T47D (cell line): Measurements from ENCODE around the gene KLHL2.
"Not testable (repeated sequence)": the region's sequence is repeated elsewhere in the genome, so short reads cannot be mapped to it uniquely, and the experiment has no call there.

ENCODE experiments used
- DNase-seq, 2 experiments: peaks; one replicate each; pipeline versions ENCODE4 v3.0.0 to v3.0.0-alpha.2; 2011 to 2012; ENCODE audit warnings: low read depth in 1 of 2, low spot score in 1 of 2
- JUND ChIP-seq: IDR thresholded peaks from 2 replicates; pipeline ENCODE4 v1.6.1; 2012; ENCODE audit warnings: low read depth
- in situ Hi-C: cut with HindIII; loops from 2 replicates; pipeline ENCODE4 v1.10.0; 2016; ENCODE audit warnings: low sequenced_read_pairs, low pct_unique_long_range_greater_than_20kb

Gene KLHL2

DNA sequence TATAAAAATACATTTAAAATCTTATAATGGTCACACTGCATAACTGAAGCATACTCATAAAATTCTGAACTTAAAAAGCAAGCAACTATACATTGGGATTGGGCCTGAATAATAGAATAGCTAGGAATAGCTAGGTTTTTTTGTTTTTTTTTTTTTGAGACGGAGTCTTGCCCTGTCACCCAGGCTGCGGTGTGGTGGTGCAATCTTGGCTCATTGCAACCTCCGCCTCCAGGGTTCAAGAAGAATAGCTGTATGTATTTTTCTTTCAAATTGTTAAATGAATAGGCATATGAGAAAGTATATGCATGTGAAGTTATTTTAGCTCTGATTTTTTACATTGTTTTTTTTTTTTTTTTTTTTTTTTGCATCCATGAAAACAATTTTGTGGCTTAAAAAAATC lies 56.1 kb downstream of the KLHL2 start:
- not testable (repeated sequence) for DNase-seq

DNA sequence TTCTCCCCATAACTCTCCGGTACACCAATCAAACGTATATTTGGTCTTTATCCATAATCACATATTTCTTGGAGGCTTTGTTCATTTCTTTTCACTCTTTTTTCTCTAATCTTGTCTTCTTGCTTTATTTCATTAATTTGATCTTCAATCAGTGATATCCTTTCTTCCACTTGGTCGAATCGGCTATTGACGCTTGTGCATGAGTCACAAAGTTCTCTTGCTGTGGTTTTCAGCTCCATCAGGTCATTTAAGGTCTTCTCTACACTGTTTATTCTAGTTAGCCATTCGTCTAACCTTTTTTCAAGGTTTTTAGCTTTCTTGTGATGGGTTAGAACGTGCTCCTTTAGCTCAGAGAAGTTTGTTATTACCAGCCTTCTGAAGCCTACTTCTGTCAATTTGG lies 62.6 kb downstream of the KLHL2 start:
- DNase-seq, in situ Hi-C loops: not testable (repeated sequence)

More for the DNA sequence above, 56.1 kb downstream of the KLHL2 start:
- in situ Hi-C loops = not testable (repeated sequence)

DNA sequence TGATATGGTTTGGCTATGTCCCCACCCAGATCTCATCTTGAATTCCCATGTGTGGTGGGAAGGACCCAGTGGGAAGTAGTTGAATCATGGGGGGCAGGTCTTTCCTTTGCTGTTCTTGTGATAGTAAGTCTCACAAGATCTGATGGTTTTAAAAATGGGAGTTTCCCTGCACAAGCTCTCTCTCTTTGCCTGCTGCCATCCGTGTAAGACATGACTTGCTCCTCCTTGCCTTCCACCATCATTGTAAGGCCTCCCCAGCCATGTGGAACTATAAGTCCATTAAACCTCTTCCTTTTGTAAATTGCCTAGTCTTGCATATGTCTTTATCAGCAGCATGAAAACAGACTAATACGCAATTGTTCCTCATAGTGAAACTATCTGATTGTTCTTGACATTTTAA lies 66.1 kb downstream of the KLHL2 start:
- DNase-seq, in situ Hi-C loops: not testable (repeated sequence)

DNA sequence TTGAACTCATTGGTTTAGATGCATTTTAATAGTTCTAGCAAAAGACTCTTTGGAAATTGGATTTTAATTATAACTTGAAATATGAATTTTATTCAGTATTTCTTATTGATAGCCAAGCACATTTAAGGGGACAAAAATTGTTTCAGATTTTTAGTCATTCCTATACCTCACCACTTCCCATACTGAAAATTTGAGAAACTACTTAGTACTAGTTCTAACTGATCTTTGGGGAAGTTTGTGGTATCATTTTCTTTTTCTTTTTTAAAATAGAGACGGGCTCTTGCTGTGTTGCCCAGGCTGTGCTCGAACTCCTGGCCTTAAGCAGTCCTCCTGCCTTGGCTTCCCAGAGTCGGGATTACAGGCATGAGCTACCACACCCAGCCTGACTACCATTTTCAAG lies 68.0 kb downstream of the KLHL2 start:
- DNase-seq, in situ Hi-C loops: not testable (repeated sequence)

DNA sequence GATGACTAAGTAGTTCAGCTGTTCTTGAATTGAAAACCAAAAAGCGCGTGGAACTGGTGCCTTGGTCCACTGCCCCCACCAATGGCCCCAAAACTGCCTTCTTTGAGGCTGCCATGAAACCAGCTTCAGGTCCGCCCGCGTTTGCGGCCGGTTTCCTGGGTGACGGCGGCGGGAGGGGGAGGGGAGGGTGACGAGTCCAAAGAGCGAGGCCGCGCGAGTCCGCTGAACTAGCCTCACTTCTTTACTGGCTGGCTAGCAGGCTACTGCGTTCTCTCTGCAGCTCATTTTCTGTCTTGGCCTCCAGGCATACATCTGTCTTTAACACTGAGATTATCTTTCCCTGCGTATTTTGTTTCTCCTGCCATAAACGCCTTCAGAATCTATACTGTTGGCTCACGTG lies 72.2 kb downstream of the KLHL2 start:
- in situ Hi-C loops, DNase-seq: not testable (repeated sequence)

DNA sequence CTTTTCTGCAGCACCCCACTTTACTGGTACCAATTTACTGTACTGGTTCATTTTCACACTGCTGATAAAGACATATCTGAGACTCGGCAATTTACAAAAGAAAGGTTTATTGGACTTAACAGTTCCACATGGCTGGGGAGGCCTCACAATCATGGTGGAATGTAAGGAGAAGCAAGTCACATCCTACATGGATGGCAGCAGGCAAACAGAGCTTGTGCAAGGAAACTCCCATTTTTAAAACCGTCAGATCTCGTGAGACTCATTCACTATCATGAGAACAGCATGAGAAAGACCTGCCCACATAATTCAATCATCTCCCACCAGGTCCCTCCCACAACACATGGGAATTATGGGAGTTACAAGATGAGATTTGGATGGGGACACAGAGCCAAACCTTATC lies 77.3 kb downstream of the KLHL2 start:
- in situ Hi-C loops = not testable (repeated sequence)

DNA sequence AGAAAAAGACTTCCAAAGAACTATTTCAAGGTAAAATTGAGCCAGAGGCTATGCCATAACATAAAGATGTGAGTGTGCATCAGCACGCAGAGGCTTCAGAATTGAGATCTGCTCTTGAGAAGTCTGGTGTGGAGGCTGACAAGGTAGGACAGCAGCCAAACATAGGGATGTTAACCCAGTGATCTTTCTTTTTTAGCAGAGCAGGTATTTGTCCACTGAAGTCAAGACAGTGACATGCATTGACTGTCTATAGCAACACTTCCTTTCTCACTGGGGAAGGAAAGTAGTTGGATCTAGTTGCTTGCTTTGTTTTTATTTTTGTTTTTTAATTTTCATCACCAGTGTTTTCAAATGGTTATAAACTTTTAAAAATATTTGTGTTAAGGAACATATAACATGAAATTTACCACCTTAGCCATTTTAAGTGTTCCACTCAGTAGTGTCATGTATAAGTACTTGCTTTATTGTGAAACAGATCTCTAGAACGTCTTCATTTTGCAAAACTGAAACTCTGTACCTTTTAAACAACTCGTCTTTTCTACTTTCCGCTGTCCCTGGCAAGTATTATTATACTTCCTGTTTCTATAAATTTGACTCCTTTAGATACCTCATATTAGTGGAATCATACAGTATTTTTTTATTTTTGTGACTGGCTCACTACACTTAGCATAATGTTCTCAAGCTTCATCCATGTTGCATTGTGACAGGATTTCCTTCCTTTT lies 79.4 kb downstream of the KLHL2 start:
- DNase-seq, in situ Hi-C loops: not testable (repeated sequence)

More for the DNA sequence above, 77.3 kb downstream of the KLHL2 start:
- DNase-seq = not testable (repeated sequence)

DNA sequence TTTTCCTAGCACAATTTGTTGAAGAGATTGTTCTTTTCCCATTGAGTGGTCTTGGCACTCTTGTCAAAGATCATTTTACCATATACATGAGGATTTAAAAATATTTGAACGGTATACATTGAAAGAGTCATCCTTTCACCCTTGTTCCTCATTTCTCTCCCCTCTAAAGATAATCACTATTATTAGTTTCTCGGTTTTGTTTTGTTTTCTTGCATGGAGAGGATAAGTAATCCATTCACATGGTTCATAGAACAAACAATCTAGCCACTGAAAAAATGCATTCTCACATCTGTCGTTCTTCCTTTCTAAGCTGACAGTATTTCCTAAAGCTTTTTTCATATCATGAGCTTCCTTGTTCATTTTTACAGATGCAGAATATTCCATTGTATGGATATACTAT lies 80.9 kb downstream of the KLHL2 start:
- TF ChIP-seq JUND = no peak
- in situ Hi-C loops = no loop called here
- no peak for DNase-seq

DNA sequence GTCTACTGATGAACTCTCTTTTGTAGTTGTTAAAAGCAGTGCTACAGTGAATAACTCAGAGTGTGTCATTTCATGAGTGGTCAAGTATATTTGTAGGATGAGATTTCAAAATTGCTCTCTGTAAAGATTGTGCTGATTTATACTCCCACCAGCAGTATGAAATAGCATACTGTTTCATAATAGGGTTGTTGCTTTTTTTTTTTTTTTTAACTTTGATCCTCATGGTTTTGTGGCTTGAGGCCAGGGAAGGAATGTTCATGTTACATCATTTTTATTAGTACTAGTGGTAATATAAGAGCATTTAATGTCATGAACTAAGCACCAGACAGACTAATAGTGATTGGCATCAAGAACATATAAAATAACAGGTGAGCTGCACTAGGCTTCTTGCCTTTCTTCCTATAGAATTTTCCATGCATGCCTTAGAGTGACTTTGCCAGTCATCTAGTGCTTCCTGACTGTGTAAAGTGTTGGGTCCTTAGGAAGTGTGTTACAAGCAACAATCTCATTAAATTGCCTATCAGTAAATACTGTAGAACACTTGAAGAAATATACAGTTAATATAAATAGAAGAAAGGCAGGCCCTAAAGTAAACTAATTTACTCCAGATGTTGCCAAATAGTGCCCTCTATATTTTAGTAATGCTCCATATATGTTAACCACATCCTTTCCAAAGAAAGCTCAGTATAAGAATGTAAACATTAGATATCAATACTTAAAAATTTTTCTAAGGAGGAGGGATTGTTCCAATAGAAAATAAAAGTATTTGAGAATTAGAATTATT lies 81.5 kb downstream of the KLHL2 start:
- DNase-seq = no peak
- in situ Hi-C loops = no loop called here
- TF ChIP-seq JUND = no peak

DNA sequence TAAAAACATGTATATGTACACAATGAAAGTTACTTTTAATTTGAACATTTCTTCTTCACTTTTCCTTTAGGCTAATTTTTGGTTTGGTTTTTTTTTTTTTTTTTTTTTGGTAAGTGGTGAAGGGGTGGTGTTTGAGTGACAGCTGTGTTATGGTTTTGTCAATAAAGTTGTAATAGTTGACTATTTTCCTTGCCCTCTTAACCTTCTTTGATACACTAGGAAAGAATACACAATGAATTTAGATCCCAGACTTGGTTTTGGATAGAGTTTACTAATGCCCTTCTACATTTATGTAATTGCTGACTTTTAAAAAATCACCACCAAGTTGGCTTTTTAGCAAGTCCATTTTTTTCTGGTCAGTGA lies 82.0 kb downstream of the KLHL2 start:
- no peak for DNase-seq
- TF ChIP-seq JUND = no peak
- in situ Hi-C loops = no loop called here

DNA sequence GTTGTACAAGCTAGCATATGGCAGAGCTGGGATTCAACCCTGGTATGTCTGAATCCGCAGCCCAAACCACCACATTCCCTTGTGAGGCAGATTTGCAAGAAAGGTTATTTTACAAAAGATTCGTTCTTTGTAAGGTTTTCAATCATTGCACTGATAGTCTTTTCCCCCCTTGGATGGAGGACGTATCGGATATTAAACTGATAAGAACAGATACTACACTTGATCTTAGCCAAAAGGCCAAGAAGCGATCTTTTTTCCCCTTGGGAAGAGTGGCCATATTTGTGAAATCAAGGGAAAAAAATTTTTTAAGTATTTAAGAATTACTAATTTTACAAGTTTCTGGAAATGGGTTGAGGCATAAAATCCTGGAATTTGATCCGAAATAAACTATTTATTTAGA lies 85.7 kb downstream of the KLHL2 start:
- in situ Hi-C loops = no loop called here
- peak in 1 of 2 experiments; percentile 39 for DNase-seq
- no peak for TF ChIP-seq JUND

DNA sequence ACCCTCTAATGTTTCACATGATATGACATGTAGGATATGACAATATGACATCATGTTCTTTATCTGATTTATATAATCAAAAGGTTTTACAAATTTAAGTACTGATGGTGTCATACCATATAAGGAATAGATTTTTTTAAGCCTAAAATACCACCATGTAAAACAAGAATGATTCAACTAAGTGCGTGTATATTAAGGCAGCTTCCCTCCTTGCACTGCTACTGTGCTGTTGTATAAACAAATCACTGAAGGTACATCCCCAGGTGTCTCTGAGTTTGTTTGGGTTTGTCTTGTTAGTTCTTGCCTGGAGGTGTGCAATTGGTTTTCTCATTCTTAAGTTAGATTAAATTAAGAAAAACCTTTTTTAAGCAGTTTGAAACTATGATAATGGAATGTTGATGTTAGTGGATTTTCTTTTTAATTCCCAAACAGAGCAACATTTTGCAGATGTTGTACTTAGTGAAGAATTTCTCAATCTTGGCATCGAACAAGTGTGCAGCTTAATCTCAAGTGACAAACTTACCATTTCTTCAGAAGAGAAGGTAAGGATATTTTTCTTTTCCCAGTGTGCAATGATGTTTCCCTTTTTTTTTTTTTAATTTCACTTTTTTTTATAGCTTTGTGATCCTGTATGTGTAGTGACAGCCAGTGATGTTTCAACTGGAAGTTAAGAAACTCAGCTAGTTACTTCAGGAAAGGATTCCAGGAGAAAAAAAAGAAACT lies 86.7 kb downstream of the KLHL2 start:
- DNase-seq = no peak
- in situ Hi-C loops = no loop called here

DNA sequence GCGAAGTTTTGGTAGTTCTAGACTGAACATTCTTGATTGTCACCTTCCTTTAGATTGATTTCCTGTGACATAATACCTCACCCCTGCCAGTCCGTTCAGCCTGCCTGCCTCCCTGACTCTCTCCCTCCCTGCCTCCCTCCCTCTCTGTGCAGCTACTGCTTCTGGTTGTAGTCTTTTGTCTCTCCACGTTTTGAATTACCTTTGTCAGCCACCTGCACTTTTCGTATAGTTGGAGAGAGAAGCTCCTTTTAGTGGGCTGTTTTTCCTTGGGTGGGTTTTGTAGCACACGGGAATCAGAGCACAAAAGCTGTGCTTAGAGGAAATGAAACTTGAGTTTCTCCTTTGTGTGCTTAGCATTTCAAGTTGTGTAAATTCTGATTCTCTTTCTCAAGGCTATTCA lies 87.5 kb downstream of the KLHL2 start:
- DNase-seq = no peak
- TF ChIP-seq JUND = no peak
- in situ Hi-C loops = no loop called here

More for the DNA sequence above, 86.7 kb downstream of the KLHL2 start:
- TF ChIP-seq JUND = no peak
